SK-N-SH (cell line): Measurements from ENCODE around the gene AIPL1. TPM values are rescaled to one million over a fixed set of nuclear protein-coding genes. Genes with fewer than 3 reads are reported as not detected.
A peak's percentile ranks its signal among the peaks of the same experiment; 100 is the strongest.

ENCODE experiments used
- CTCF ChIA-PET: fragments of 300-600, 350-600 bp; formaldehyde crosslinking; extraction: SDS; loops from one replicate; lab custom pipeline; 2021; lab: Yijun Ruan, JAX
- POLR2A ChIA-PET: fragments of 350-600 bp; sonication (Branson Sonifier 250); formaldehyde crosslinking; extraction: SDS; loops from one replicate; lab custom pipeline; 2020; ENCODE audit warnings: antibody characterized with exemption, inconsistent platforms; lab: Yijun Ruan, JAX
- DNase-seq: peaks from one replicate; pipeline ENCODE4 v3.0.0; 2012
- H2AFZ ChIP-seq: fragments of 200-600 bp; sonication (generic); 2 replicates; pipeline ENCODE4 v1.8.1; 2016; ENCODE audit warnings: antibody characterized with exemption, mild to moderate bottlenecking, low read depth
- H3F3A ChIP-seq: fragments of 200-600 bp; sonication (generic); replicated peaks from 2 replicates; pipeline ENCODE3; 2016; ENCODE audit warnings: antibody characterized with exemption, mild to moderate bottlenecking; ENCODE audit not compliant: insufficient read depth
- H3K27ac ChIP-seq, 2 experiments: fragments of 200-500 bp in 1 of 2; fragments of 200-600 bp in 1 of 2; sonication (Bioruptor generic) in 1 of 2; sonication (generic), shearing (Covaris generic) in 1 of 2; 2 replicates each; pipeline versions ENCODE4 v1.5.1 to v1.6.1; 2014 to 2016; ENCODE audit warnings: low read depth in 2 of 2, inconsistent platforms in 1 of 2, low read length in 1 of 2, mild to moderate bottlenecking in 1 of 2, mixed read lengths in 1 of 2
- H3K27me3 ChIP-seq: fragments of 200-600 bp; sonication (generic), shearing (Covaris generic); 2 replicates; pipeline ENCODE4 v1.6.1; 2016; ENCODE audit warnings: mixed run types; ENCODE audit not compliant: insufficient read depth
- H3K36me3 ChIP-seq, 2 experiments: fragments of 200-500 bp in 1 of 2; fragments of 200-600 bp in 1 of 2; sonication (Bioruptor generic) in 1 of 2; sonication (generic) in 1 of 2; replicated peaks in 1 of 2; 2 replicates each; pipeline versions ENCODE3 to v1.5.1; 2014 to 2016; ENCODE audit warnings: low read length in 1 of 2, mild to moderate bottlenecking in 1 of 2; ENCODE audit not compliant: insufficient read depth in 2 of 2, control insufficient read depth in 1 of 2
- H3K4me1 ChIP-seq, 2 experiments: fragments of 200-500 bp in 1 of 2; fragments of 200-600 bp in 1 of 2; sonication (Bioruptor generic) in 1 of 2; sonication (generic), shearing (Covaris generic) in 1 of 2; 2 replicates each; pipeline versions ENCODE4 v1.5.1 to v1.6.1; 2014 to 2016; ENCODE audit warnings: low read depth in 1 of 2, low read length in 1 of 2, mixed run types in 1 of 2; ENCODE audit not compliant: insufficient read depth in 2 of 2, control insufficient read depth in 1 of 2
- H3K4me2 ChIP-seq: fragments of 200-600 bp; sonication (generic), shearing (Covaris generic); 2 replicates; pipeline ENCODE4 v1.6.1; 2017; ENCODE audit warnings: mixed run types
- H3K4me3 ChIP-seq, 2 experiments: fragments of 200-500 bp in 1 of 2; fragments of 200-600 bp in 1 of 2; sonication (Bioruptor generic) in 1 of 2; sonication (generic), shearing (Covaris generic) in 1 of 2; 2 replicates each; pipeline versions ENCODE4 v1.5.1 to v1.8.1; 2014 to 2016; ENCODE audit warnings: low read depth in 2 of 2, inconsistent platforms in 1 of 2, low read length in 1 of 2, mild to moderate bottlenecking in 1 of 2, mixed read lengths in 1 of 2, moderate library complexity in 1 of 2
- H3K79me2 ChIP-seq: fragments of 200-600 bp; sonication (generic); 2 replicates; pipeline ENCODE4 v1.8.1; 2017; ENCODE audit warnings: mild to moderate bottlenecking; ENCODE audit not compliant: insufficient read depth
- H3K9ac ChIP-seq: fragments of 200-600 bp; sonication (generic); 2 replicates; pipeline ENCODE4 v1.6.1; 2017; ENCODE audit warnings: mixed run types
- H3K9me2 ChIP-seq: fragments of 200-600 bp; sonication (generic); 2 replicates; pipeline ENCODE4 v1.6.1; 2017; ENCODE audit warnings: mixed run types
- H3K9me3 ChIP-seq: fragments of 200-600 bp; sonication (generic); 2 replicates; pipeline ENCODE4 v1.6.1; 2017; ENCODE audit warnings: mixed run types, mild to moderate bottlenecking, moderate library complexity
- H4K20me1 ChIP-seq: fragments of 200-600 bp; sonication (generic); 2 replicates; pipeline ENCODE4 v1.6.1; 2017; ENCODE audit warnings: mild to moderate bottlenecking, mixed run types; ENCODE audit not compliant: insufficient read depth
- ELF1 ChIP-seq: IDR thresholded peaks from 2 replicates; pipeline ENCODE4 v1.4.0; 2012
- EZH2phosphoT487 ChIP-seq: fragments of 200-600 bp; sonication (generic); IDR thresholded peaks from 2 replicates; pipeline ENCODE4 v1.6.1; 2017; ENCODE audit warnings: low read depth, mixed run types, mild to moderate bottlenecking, antibody characterized with exemption, moderate library complexity, borderline replicate concordance
- FOSL2 ChIP-seq: IDR thresholded peaks from 2 replicates; pipeline ENCODE4 v1.4.0; 2012; ENCODE audit warnings: low read depth, mild to moderate bottlenecking, moderate library complexity, borderline replicate concordance
- FOXJ3 ChIP-seq: sonication (generic); formaldehyde crosslinking; IDR thresholded peaks from 2 replicates; pipeline ENCODE4 v1.5.1; 2020; ENCODE audit warnings: mild to moderate bottlenecking, missing genetic modification reagents
- FOXM1 ChIP-seq: IDR thresholded peaks from 2 replicates; pipeline ENCODE4 v1.4.0; 2012; ENCODE audit warnings: low read depth, mild to moderate bottlenecking
- GABPA ChIP-seq: IDR thresholded peaks from 2 replicates; pipeline ENCODE4 v1.4.0; 2012; ENCODE audit warnings: low read depth, mild to moderate bottlenecking
- JUND ChIP-seq: IDR thresholded peaks from 2 replicates; pipeline ENCODE4 v1.4.0; 2012
- MXI1 ChIP-seq: IDR thresholded peaks from 2 replicates; pipeline ENCODE4 v1.6.1; 2012; ENCODE audit warnings: mild to moderate bottlenecking, low read depth, low read length, improper control_type of control experiment
- NFIC ChIP-seq: IDR thresholded peaks from 2 replicates; pipeline ENCODE4 v1.4.0; 2012; ENCODE audit warnings: borderline replicate concordance
- RFX5 ChIP-seq: IDR thresholded peaks from 2 replicates; pipeline ENCODE4 v1.6.1; 2012; ENCODE audit warnings: mild to moderate bottlenecking, improper control_type of control experiment, low read length
- TAF1 ChIP-seq: IDR thresholded peaks from 2 replicates; pipeline ENCODE4 v1.6.1; 2012; ENCODE audit warnings: low read depth, mild to moderate bottlenecking, low read length, moderate library complexity, borderline replicate concordance
- WGBS: methylation state at CpG from one replicate; pipeline ENCODE4 v1.1.6; 2017; ENCODE audit warnings: low lambda C conversion rate; 5-methylcytosine and 5-hydroxymethylcytosine counted together
- polyA plus RNA-seq, 3 experiments: library from polyadenylated mRNA; depleted of rRNA; stranded (reverse); fragments of >200 nt; gene quantifications; 2 replicates each; pipeline ENCODE4 v1.2.3, GENCODE V29; 2012
- TF ChIP-seq, protein P1 (sequence below): IDR thresholded peaks from 2 replicates; pipeline ENCODE4; 2012
- TF ChIP-seq, protein P2 (sequence below): IDR thresholded peaks from 2 replicates; pipeline ENCODE4 v1.4.0; 2012; ENCODE audit warnings: low read depth, borderline replicate concordance
- TF ChIP-seq, protein P3 (sequence below): IDR thresholded peaks from 2 replicates; pipeline ENCODE4 v1.4.0; 2012; ENCODE audit warnings: low read depth, borderline replicate concordance
- TF ChIP-seq, protein P4 (sequence below): IDR thresholded peaks from 2 replicates; pipeline ENCODE4 v1.6.1; 2012; ENCODE audit warnings: mild to moderate bottlenecking, low read depth, low read length, moderate library complexity

Gene AIPL1
- polyA plus RNA-seq, 1 of the 3 experiments (the other 2 are of a cell fraction) = not detected

DNA sequence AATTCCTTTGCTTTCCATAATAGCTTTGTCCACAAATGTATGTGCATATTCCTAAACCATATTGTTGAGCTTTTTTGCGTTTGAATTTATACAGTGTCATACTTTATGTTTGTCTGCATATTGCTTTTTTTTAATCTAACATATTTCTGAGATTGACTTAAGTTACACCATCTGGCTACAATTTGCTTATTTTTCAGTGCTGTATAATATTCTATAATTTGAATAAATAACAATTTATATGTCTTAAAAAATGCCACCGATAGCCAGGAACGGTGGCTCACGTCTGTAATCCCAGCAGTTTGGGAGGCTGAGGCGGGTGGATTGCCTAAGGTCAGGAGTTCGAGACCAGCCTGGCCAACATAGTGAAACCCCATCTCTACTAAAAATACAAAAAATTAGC, 7.9 kb upstream of the AIPL1 start:
- Histone ChIP-seq H2AFZ (no peak overlapping the region; the same call in 1 of the 2 replicates), H3K4me1 (peaks cover 0 to 11% of the 10 kb centered on the region in 2 experiments; a peak in 1 of 4 replicates), H3K9me2 (no peaks in the 10 kb centered on the region), H3K27ac (no peak overlapping the region; a peak in 1 of 4 replicates), H3K36me3 (peaks cover 0 to 4% of the 10 kb centered on the region in 2 experiments), H3K27me3 (no peaks in the 10 kb centered on the region; the same call in 1 of the 2 replicates), H3K4me2 (no peak overlapping the region)
- DNase-seq = no peak
- CTCF ChIA-PET = interaction anchor here (0.7 to 1.1 kb wide), 2 partner anchors 20 to 21 kb away, joined by 3 to 4 read pairs; no protein-coding TSS in a partner anchor
- TF ChIP-seq FOSL2 = no peak
- no peak for TF ChIP-seq FOXM1
- TF ChIP-seq, protein P1, sequence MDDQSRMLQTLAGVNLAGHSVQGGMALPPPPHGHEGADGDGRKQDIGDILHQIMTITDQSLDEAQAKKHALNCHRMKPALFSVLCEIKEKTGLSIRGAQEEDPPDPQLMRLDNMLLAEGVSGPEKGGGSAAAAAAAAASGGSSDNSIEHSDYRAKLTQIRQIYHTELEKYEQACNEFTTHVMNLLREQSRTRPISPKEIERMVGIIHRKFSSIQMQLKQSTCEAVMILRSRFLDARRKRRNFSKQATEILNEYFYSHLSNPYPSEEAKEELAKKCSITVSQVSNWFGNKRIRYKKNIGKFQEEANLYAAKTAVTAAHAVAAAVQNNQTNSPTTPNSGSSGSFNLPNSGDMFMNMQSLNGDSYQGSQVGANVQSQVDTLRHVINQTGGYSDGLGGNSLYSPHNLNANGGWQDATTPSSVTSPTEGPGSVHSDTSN = no peak
- TF ChIP-seq JUND = no peak
- TF ChIP-seq FOXJ3 (CRISPR knock-in tag) = no peak
- no peak for TF ChIP-seq MXI1
- TF ChIP-seq, protein P2, sequence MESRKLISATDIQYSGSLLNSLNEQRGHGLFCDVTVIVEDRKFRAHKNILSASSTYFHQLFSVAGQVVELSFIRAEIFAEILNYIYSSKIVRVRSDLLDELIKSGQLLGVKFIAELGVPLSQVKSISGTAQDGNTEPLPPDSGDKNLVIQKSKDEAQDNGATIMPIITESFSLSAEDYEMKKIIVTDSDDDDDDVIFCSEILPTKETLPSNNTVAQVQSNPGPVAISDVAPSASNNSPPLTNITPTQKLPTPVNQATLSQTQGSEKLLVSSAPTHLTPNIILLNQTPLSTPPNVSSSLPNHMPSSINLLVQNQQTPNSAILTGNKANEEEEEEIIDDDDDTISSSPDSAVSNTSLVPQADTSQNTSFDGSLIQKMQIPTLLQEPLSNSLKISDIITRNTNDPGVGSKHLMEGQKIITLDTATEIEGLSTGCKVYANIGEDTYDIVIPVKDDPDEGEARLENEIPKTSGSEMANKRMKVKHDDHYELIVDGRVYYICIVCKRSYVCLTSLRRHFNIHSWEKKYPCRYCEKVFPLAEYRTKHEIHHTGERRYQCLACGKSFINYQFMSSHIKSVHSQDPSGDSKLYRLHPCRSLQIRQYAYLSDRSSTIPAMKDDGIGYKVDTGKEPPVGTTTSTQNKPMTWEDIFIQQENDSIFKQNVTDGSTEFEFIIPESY = no peak
- TF ChIP-seq NFIC = no peak
- TF ChIP-seq, all 33 proteins: peak for 0
- H4K20me1 ChIP-seq = no peaks in the 10 kb centered on the region
- H3F3A ChIP-seq = peaks cover 5% of the 10 kb centered on the region
- 64% methylated on average over 6 of the region's 6 CpGs for WGBS
- peak overlapping the region in 1 of 2 experiments; percentile 75; a peak in 1 of 4 replicates for H3K4me3 ChIP-seq
- POLR2A ChIA-PET = interaction anchor here (3.1 kb wide), 1 partner anchor 10 kb away, joined by 11 read pairs; no protein-coding TSS in a partner anchor
- H3K79me2 ChIP-seq = peaks cover 12% of the 10 kb centered on the region; the same call in 1 of the 2 replicates
- H3K9me3 ChIP-seq = no peaks in the 10 kb centered on the region
- H3K9ac ChIP-seq = no peak overlapping the region

DNA sequence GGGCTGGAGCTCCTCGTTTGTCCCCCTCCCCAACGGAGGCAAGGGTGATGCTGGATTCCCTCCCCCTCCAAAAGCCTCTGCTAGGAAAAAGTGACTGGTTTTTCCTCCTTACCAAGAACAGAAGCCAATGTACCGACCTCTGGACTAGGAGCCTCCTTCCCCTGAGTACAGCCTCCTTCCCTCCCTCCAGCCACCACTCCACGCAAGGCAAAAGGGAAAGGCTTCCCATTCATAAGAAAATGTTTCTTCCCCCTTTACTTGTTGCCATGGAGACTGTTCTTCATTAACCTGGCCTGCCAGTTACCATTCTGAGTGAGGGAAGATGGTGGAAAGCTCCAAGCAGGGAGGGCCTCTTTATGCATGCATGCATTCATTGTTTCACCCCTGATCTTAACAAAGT, 5.0 kb upstream of the AIPL1 start:
- H3K9me2 ChIP-seq = no peaks in the 10 kb centered on the region
- H3K9ac ChIP-seq = no peak overlapping the region
- H3F3A ChIP-seq = peaks cover 5% of the 10 kb centered on the region
- no peaks in the 10 kb centered on the region for H3K36me3 ChIP-seq
- POLR2A ChIA-PET = no interaction called here
- H4K20me1 ChIP-seq = no peaks in the 10 kb centered on the region
- no peak overlapping the region for H3K27ac ChIP-seq
- H3K27me3 ChIP-seq = peaks cover 15% of the 10 kb centered on the region; the same call in 1 of the 2 replicates
- 0 out of 2 replicates have a peak, but pooled peaks cover 2% of the 10 kb centered on the region for H3K79me2 ChIP-seq
- H3K9me3 ChIP-seq = no peaks in the 10 kb centered on the region
- H3K4me3 ChIP-seq = no peak overlapping the region
- peaks cover 0 to 4% of the 10 kb centered on the region in 2 experiments; a peak in 1 of 4 replicates for H3K4me1 ChIP-seq
- no peak for DNase-seq
- H3K4me2 ChIP-seq = no peak overlapping the region
- CTCF ChIA-PET = interaction anchor here (1.1 to 1.9 kb wide), 3 partner anchors 18 to 853 kb away, joined by 3 to 7 read pairs (median 7); no protein-coding TSS in a partner anchor
- 46% methylated on average over 4 of the region's 4 CpGs for WGBS
- no peak overlapping the region for H2AFZ ChIP-seq
- no peak for TF ChIP-seq FOXJ3 (CRISPR knock-in tag)
- TF ChIP-seq TAF1 = no peak
- TF ChIP-seq GABPA = no peak
- TF ChIP-seq, protein P3, sequence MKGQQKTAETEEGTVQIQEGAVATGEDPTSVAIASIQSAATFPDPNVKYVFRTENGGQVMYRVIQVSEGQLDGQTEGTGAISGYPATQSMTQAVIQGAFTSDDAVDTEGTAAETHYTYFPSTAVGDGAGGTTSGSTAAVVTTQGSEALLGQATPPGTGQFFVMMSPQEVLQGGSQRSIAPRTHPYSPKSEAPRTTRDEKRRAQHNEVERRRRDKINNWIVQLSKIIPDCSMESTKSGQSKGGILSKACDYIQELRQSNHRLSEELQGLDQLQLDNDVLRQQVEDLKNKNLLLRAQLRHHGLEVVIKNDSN = no peak
- no peak for TF ChIP-seq EZH2phosphoT487
- TF ChIP-seq ELF1 = no peak
- TF ChIP-seq, protein P4, sequence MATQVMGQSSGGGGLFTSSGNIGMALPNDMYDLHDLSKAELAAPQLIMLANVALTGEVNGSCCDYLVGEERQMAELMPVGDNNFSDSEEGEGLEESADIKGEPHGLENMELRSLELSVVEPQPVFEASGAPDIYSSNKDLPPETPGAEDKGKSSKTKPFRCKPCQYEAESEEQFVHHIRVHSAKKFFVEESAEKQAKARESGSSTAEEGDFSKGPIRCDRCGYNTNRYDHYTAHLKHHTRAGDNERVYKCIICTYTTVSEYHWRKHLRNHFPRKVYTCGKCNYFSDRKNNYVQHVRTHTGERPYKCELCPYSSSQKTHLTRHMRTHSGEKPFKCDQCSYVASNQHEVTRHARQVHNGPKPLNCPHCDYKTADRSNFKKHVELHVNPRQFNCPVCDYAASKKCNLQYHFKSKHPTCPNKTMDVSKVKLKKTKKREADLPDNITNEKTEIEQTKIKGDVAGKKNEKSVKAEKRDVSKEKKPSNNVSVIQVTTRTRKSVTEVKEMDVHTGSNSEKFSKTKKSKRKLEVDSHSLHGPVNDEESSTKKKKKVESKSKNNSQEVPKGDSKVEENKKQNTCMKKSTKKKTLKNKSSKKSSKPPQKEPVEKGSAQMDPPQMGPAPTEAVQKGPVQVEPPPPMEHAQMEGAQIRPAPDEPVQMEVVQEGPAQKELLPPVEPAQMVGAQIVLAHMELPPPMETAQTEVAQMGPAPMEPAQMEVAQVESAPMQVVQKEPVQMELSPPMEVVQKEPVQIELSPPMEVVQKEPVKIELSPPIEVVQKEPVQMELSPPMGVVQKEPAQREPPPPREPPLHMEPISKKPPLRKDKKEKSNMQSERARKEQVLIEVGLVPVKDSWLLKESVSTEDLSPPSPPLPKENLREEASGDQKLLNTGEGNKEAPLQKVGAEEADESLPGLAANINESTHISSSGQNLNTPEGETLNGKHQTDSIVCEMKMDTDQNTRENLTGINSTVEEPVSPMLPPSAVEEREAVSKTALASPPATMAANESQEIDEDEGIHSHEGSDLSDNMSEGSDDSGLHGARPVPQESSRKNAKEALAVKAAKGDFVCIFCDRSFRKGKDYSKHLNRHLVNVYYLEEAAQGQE = no peak
- TF ChIP-seq, protein P1 = no peak
- TF ChIP-seq, protein P2 = no peak
- no peak for TF ChIP-seq RFX5
